CD4-positive, alpha-beta memory T cell (primary cell): ENCODE measurements around the gene UCK2. TPM values are rescaled to one million over a fixed set of nuclear protein-coding genes. Genes with fewer than 3 reads are reported as not detected.
A peak's percentile ranks its signal among the peaks of the same experiment; 100 is the strongest.
"Not testable (repeated sequence)": the region's sequence is repeated elsewhere in the genome, so short reads cannot be mapped to it uniquely, and the experiment has no call there.

Experiments
- CTCF ChIA-PET: fragments of 350-600 bp; sonication (Branson Sonifier 250); formaldehyde crosslinking; loops from one replicate; lab custom pipeline; 2021; ENCODE audit warnings: inconsistent platforms; ENCODE audit not compliant: partially characterized antibody; lab: Charles Lee
- POLR2A ChIA-PET: fragments of 350-600 bp; sonication (Branson Sonifier 250); formaldehyde crosslinking; loops from one replicate; lab custom pipeline; 2021; ENCODE audit not compliant: partially characterized antibody; lab: Charles Lee
- DNase-seq, 5 donors: peaks; one replicate each; pipeline versions ENCODE4 v3.0.0 to v3.0.0-alpha.2; 2020 to 2022; ENCODE audit warnings: mixed read lengths in 1 of 5
- H3K27ac ChIP-seq: one replicate; pipeline ENCODE4 v1.7.0; 2013; ENCODE audit warnings: low read depth, low read length
- H3K27me3 ChIP-seq: 2 replicates; pipeline ENCODE4 v1.7.0; 2013; ENCODE audit warnings: mild to moderate bottlenecking, low read length, moderate library complexity; ENCODE audit not compliant: insufficient read depth
- H3K36me3 ChIP-seq: 2 replicates; pipeline ENCODE4 v1.7.0; 2013; ENCODE audit warnings: mild to moderate bottlenecking, low read length, moderate library complexity; ENCODE audit not compliant: insufficient read depth
- H3K4me1 ChIP-seq: 2 replicates; pipeline ENCODE4 v1.7.0; 2013; ENCODE audit warnings: mild to moderate bottlenecking, low read length, moderate library complexity; ENCODE audit not compliant: insufficient read depth
- H3K4me3 ChIP-seq, 2 donors: one replicate each; pipeline ENCODE4 v1.7.0; 2013; ENCODE audit warnings: low read length in 2 of 2, mild to moderate bottlenecking in 1 of 2
- H3K9me3 ChIP-seq, 2 donors: one replicate each; pipeline ENCODE4 v1.7.0; 2013; ENCODE audit warnings: low read length in 2 of 2, control low read depth in 1 of 2; ENCODE audit not compliant: control insufficient read depth in 1 of 2
- H3K27ac Mint-ChIP-seq, 7 donors: one replicate each; pipeline ENCODE4 v1.8.0; 2020 to 2021; ENCODE audit warnings: mixed read lengths in 7 of 7, mild to moderate bottlenecking in 6 of 7, inconsistent platforms in 3 of 7, moderate library complexity in 3 of 7
- H3K27me3 Mint-ChIP-seq, 2 donors: one replicate each; pipeline ENCODE4 v1.8.0; 2020 to 2021; ENCODE audit warnings: mixed read lengths in 2 of 2
- H3K36me3 Mint-ChIP-seq, 2 donors: one replicate each; pipeline ENCODE4 v1.8.0; 2020 to 2021; ENCODE audit warnings: mixed read lengths in 2 of 2, inconsistent platforms in 1 of 2, mild to moderate bottlenecking in 1 of 2
- H3K4me1 Mint-ChIP-seq, 4 donors: one replicate each; pipeline ENCODE4 v1.8.0; 2020 to 2021; ENCODE audit warnings: mixed read lengths in 4 of 4, mild to moderate bottlenecking in 1 of 4
- H3K4me3 Mint-ChIP-seq, 8 donors: one replicate each; pipeline ENCODE4 v1.8.0; 2020 to 2021; ENCODE audit warnings: mixed read lengths in 8 of 8, mild to moderate bottlenecking in 7 of 8, moderate library complexity in 6 of 8, inconsistent platforms in 3 of 8
- H3K9me3 Mint-ChIP-seq, 8 donors: one replicate each; pipeline ENCODE4 v1.8.0; 2020 to 2021; ENCODE audit warnings: mixed read lengths in 8 of 8, mild to moderate bottlenecking in 5 of 8, inconsistent platforms in 3 of 8, moderate library complexity in 1 of 8
- intact Hi-C: fragments of 100-400 bp; cut with micrococcal nuclease; formaldehyde crosslinking; loops from one replicate; pipeline ENCODE4 v1.15.1; 2023
- polyA plus RNA-seq, 2 donors: library from polyadenylated mRNA; unstranded; fragments of 300-500 nt; fragmentation: Illumina TruSeq; gene quantifications; one replicate each; pipeline ENCODE4 v1.2.3, GENCODE V29; 2021
- total RNA-seq, 2 experiments: library from RNA; stranded (reverse); gene quantifications; one replicate each; pipeline ENCODE4 v1.2.3, GENCODE V29; 2021

Gene UCK2
- total and polyA plus RNA-seq, 4 experiments from 2014 or later: 2.1 to 5.6 (median 4.1) TPM

- H3K4me3 ChIP-seq, intact Hi-C loops, POLR2A ChIA-PET, H3K27ac ChIP-seq, DNase-seq, H3K27me3 ChIP-seq, H3K36me3 ChIP-seq, H3K4me3 Mint-ChIP-seq, H3K27ac Mint-ChIP-seq, H3K36me3 Mint-ChIP-seq, H3K9me3 ChIP-seq, CTCF ChIA-PET, H3K4me1 Mint-ChIP-seq, H3K4me1 ChIP-seq: not testable (repeated sequence)
- Mint-ChIP-seq H3K9me3 (peaks cover 0 to 13% (median 3%) of the 10 kb centered on the region in 8 donors), H3K27me3 (peaks cover 10 to 17% of the 10 kb centered on the region in 2 donors)
Observed at GRCh38 chr1:165804513-165804912, 22.9 kb upstream of the UCK2 start.

GRCh38 chr1:165807613-165808012 lies 19.8 kb upstream of the UCK2 start:
- Histone ChIP-seq H3K4me3 (no peak overlapping the region), H3K27me3 (no peaks in the 10 kb centered on the region), H3K4me1 (no peaks in the 10 kb centered on the region), H3K27ac (no peak overlapping the region), H3K36me3 (no peaks in the 10 kb centered on the region), H3K9me3 (no peaks in the 10 kb centered on the region)
- H3K4me1 Mint-ChIP-seq: no peaks in the 10 kb centered on the region
- no peak for DNase-seq
- no peak overlapping the region for H3K27ac Mint-ChIP-seq
- ChIA-PET CTCF (no interaction called here), POLR2A (no interaction called here)
- H3K27me3 Mint-ChIP-seq: peaks cover 10 to 13% of the 10 kb centered on the region in 2 donors
- H3K36me3 Mint-ChIP-seq: no peaks in the 10 kb centered on the region
- H3K4me3 Mint-ChIP-seq: no peak overlapping the region
- intact Hi-C loops: no loop called here
- peaks cover 0 to 9% (median 0%) of the 10 kb centered on the region in 8 donors for H3K9me3 Mint-ChIP-seq

GRCh38 chr1:165815725-165816124 lies 11.7 kb upstream of the UCK2 start:
- Histone ChIP-seq H3K27me3 (no peaks in the 10 kb centered on the region), H3K27ac (no peak overlapping the region), H3K9me3 (no peaks in the 10 kb centered on the region), H3K4me3 (no peak overlapping the region), H3K4me1 (no peaks in the 10 kb centered on the region), H3K36me3 (no peaks in the 10 kb centered on the region)
- intact Hi-C loops: no loop called here
- Mint-ChIP-seq H3K4me3 (no peak overlapping the region), H3K27me3 (peaks cover 9 to 10% of the 10 kb centered on the region in 2 donors), H3K36me3 (peaks cover 0 to 3% of the 10 kb centered on the region in 2 donors), H3K9me3 (peaks cover 0 to 8% (median 3%) of the 10 kb centered on the region in 8 donors), H3K27ac (no peak overlapping the region), H3K4me1 (no peaks in the 10 kb centered on the region)
- DNase-seq: no peak
- CTCF ChIA-PET: no interaction called here
- POLR2A ChIA-PET: no interaction called here

- H3K27me3 ChIP-seq: no peaks in the 10 kb centered on the region
- no peak for DNase-seq
- Mint-ChIP-seq H3K36me3 (peaks cover 0 to 3% of the 10 kb centered on the region in 2 donors), H3K9me3 (peaks cover 0 to 8% (median 3%) of the 10 kb centered on the region in 8 donors), H3K27ac (no peak overlapping the region), H3K27me3 (peaks cover 9 to 10% of the 10 kb centered on the region in 2 donors), H3K4me3 (no peak overlapping the region), H3K4me1 (no peaks in the 10 kb centered on the region)
- intact Hi-C loops: no loop called here
- H3K27ac ChIP-seq: no peak overlapping the region
- H3K4me1 ChIP-seq: no peaks in the 10 kb centered on the region
- H3K9me3 ChIP-seq: no peaks in the 10 kb centered on the region
- ChIA-PET CTCF (no interaction called here), POLR2A (no interaction called here)
- H3K4me3 ChIP-seq: no peak overlapping the region
- H3K36me3 ChIP-seq: no peaks in the 10 kb centered on the region
Observed at GRCh38 chr1:165816157-165816556, 11.3 kb upstream of the UCK2 start.

- CTCF ChIA-PET: no interaction called here
- no peak for DNase-seq
- Histone ChIP-seq H3K4me1 (no peaks in the 10 kb centered on the region), H3K4me3 (no peak overlapping the region), H3K27me3 (no peaks in the 10 kb centered on the region), H3K36me3 (no peaks in the 10 kb centered on the region), H3K9me3 (no peaks in the 10 kb centered on the region), H3K27ac (no peak overlapping the region)
- Mint-ChIP-seq H3K27ac (no peak overlapping the region), H3K4me3 (no peak overlapping the region), H3K9me3 (peaks cover 0 to 8% (median 3%) of the 10 kb centered on the region in 8 donors), H3K27me3 (peaks cover 8 to 9% of the 10 kb centered on the region in 2 donors), H3K36me3 (peaks cover 0 to 3% of the 10 kb centered on the region in 2 donors), H3K4me1 (no peaks in the 10 kb centered on the region)
- intact Hi-C loops: no loop called here
- POLR2A ChIA-PET: no interaction called here
Observed at GRCh38 chr1:165816826-165817497, 10.5 kb upstream of the UCK2 start.

GRCh38 chr1:165823552-165824268 lies 3.7 kb upstream of the UCK2 start:
- Mint-ChIP-seq H3K9me3 (no peaks in the 10 kb centered on the region), H3K27ac (peak overlapping the region in 1 of 7 donors; percentile 28), H3K4me3 (no peak overlapping the region), H3K36me3 (peaks cover 0 to 6% of the 10 kb centered on the region in 2 donors), H3K27me3 (no peaks in the 10 kb centered on the region), H3K4me1 (peaks cover 4 to 15% (median 11%) of the 10 kb centered on the region in 4 donors)
- Histone ChIP-seq H3K4me1 (peaks cover 8% of the 10 kb centered on the region), H3K9me3 (no peaks in the 10 kb centered on the region), H3K27ac (no peak overlapping the region), H3K36me3 (no peaks in the 10 kb centered on the region), H3K27me3 (no peaks in the 10 kb centered on the region), H3K4me3 (no peak overlapping the region)
- no peak for DNase-seq
- ChIA-PET POLR2A (no interaction called here), CTCF (interaction anchor here (1.1 to 1.3 kb wide), 2 partner anchors 11 to 101 kb away, joined by 3 read pairs; no protein-coding TSS in a partner anchor)
- intact Hi-C loops: loop anchor here (10.0 kb wide), 1 partner anchor 189 kb away; the partner anchor contains the start of gene MGST3

GRCh38 chr1:165824269-165824643 lies 3.2 kb upstream of the UCK2 start:
- H3K27ac Mint-ChIP-seq: no peak overlapping the region
- H3K27ac ChIP-seq: no peak overlapping the region
- POLR2A ChIA-PET: no interaction called here
- no peaks in the 10 kb centered on the region for H3K27me3 Mint-ChIP-seq
- H3K9me3 Mint-ChIP-seq: no peaks in the 10 kb centered on the region
- CTCF ChIA-PET: interaction anchor here (1.1 to 1.3 kb wide), 2 partner anchors 11 to 100 kb away, joined by 3 read pairs; no protein-coding TSS in a partner anchor
- no peak overlapping the region for H3K4me3 Mint-ChIP-seq
- H3K36me3 Mint-ChIP-seq: peaks cover 0 to 7% of the 10 kb centered on the region in 2 donors
- no peaks in the 10 kb centered on the region for H3K9me3 ChIP-seq
- H3K36me3 ChIP-seq: no peaks in the 10 kb centered on the region
- H3K27me3 ChIP-seq: no peaks in the 10 kb centered on the region
- peaks cover 12% of the 10 kb centered on the region for H3K4me1 ChIP-seq
- DNase-seq: no peak
- H3K4me3 ChIP-seq: no peak overlapping the region
- intact Hi-C loops: loop anchor here (10.0 kb wide), 1 partner anchor 189 kb away; the partner anchor contains the start of gene MGST3
- H3K4me1 Mint-ChIP-seq: peaks cover 8 to 20% (median 16%) of the 10 kb centered on the region in 4 donors
